Left colon (tissue), 2 donors: Measurements from ENCODE around the gene CORO2B. TPM values are rescaled to one million over a fixed set of nuclear protein-coding genes. Genes with fewer than 3 reads are reported as not detected.
A peak's percentile ranks its signal among the peaks of the same experiment; 100 is the strongest.

Experiments used
- ATAC-seq: fragments of 200-7000 bp; cut with Tn5 transposase; one replicate; pipeline ENCODE4 v1.9.1; 2020; ENCODE audit warnings: mild to moderate bottlenecking, moderate library complexity
- DNase-seq, 2 donors: peaks; one replicate each; pipeline ENCODE4 v3.0.0-alpha.2; 2020
- intact Hi-C, 2 donors: fragments of 100-400 bp; cut with DNase I in 1 of 2; cut with micrococcal nuclease in 1 of 2; formaldehyde crosslinking; loops; one replicate each; pipeline versions ENCODE4 v1.11.2 to v1.14.0; 2022; cut with DNase I, micrococcal nuclease
- total RNA-seq, 2 donors: library from RNA; stranded (reverse); fragmentation: NEBNext Ultra II Directional; extraction: Animal tissue kit (Norgen Biotek cat#: 25700); gene quantifications; one replicate each; pipeline ENCODE4 v1.2.1, GENCODE V29; 2021
- donor health status: DM: no; HTN: no; CAD: no.
- donor health status: DM: yes; HTN: yes; CAD: no.

CORO2B gene
- total RNA-seq, 2 donors from 2014 or later, result 0.67 to 1.6 TPM

DNA sequence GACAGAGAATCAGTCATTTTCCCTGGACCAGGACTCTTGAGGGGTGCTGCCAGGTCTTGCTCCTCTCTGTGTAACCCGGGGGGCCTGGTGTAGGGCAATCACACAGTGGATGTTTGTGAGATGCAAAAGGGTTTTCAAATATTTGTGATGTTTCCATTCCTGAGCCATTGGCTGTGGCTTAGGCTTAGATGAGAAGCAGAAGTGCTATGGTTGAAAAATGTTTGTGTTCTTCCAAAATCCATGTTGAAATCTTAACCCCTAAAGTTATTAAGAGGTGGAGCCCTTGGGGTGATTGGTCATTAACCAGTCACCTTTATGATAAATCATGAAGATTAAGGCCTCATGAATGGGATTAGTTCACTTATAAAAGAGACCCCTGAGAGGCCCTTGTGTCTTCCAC is 36.5 kb downstream of the CORO2B start:
- no peak for ATAC-seq
- intact Hi-C loops, result no loop called here
- no peak for DNase-seq

DNA sequence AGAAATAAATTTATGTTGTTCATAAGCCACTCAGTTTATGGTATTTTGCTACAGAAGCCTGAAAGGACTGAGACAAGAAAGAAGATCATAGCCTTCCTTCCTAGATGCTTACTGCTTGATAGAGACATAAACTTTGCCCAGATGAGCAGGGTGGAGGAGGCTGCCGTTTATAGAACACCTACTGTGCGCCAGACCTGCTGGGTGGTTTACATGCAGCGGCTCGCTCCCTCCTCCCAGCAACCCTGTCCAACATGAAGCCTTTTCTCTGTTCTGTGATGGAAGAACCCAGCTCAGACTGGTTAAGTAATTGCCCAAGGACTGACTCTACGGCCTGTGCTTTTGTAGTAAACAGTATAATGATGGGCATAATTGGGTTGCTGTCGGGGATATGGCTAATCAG is 37.0 kb downstream of the CORO2B start:
- no peak for ATAC-seq
- intact Hi-C loops, result no loop called here
- DNase-seq, result no peak

DNA sequence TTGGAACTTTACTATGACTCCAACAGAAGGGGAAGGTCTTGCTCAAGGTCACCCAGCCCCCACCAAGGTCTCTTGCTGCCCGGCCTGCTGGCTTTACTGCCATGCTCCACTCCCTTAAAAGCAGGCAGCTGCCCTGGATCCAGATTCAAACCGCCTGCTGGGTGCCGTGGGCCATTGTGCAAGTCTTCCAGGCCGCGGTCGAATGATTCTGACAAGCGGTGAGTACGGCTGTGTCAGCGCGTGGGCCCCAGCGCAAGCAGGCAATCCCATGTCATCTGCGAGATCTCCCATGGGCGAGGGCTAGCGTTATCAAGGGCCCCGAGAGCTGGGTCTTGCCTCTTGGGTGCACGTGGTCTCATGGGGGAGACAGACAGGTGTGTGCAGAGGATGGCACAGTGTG is 37.6 kb downstream of the CORO2B start:
- intact Hi-C loops, result no loop called here
- no peak for DNase-seq
- no peak for ATAC-seq

DNA sequence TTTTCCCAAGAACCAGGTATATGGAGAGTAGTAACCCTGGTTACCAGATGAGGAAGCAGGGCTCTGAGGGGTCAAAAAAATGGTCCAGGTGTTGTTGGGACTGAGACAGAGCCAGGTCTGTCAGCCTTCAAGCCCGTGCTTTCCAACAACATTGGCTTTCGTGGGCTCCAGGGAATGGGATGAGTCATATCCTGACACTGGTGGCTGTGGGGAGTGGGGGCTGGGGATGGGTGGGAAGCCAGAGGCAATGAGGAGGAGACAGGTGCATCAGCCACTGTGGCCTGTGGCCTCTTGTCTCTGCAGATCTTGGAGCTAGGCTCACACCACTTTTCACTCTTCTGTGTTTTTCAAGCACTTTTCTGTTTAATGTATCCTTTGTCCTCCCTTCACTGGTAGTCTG is 38.2 kb downstream of the CORO2B start:
- intact Hi-C loops, result no loop called here
- no peak for DNase-seq
- ATAC-seq, result no peak

DNA sequence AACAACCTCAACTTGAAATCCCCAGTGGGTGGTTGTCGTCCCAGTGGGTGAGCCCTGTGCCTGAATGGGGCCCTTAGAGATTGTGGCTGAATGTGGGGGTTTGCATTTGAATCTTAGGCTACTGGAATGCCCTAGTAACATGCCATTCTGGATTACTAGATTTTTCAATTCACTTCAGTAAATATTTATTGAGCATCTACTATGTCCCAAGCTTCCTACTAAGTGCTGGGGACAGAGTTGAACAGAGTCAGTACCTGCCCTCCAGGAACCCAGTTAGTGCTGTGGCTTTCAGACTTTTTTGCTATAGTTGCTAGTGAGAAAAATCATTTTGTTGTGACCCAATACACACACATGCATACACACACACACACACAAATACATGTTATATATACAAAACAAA is 39.0 kb downstream of the CORO2B start:
- intact Hi-C loops, result no loop called here

DNA sequence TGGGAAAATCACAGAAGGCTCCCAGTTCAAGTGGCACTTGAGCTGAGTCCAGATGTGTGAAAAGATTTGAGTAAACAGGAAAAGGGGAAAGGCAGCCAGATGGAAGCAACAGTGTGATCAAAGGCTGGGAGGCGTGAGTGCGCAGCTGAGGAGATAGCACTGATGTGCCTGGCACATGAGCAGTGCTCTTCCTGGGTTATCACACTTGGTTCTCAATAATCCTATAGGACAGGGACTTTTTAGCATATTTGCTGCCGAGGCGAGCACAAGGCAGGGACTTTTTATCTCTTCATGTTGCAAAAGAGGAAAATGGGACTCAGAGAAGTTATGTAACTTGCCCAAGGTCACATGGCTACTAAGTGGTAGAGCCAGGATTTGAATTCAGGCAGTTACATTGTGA is 39.6 kb downstream of the CORO2B start:
- DNase-seq, result no peak
- no peak for ATAC-seq
- intact Hi-C loops, result no loop called here

More for the DNA sequence above, 39.0 kb downstream of the CORO2B start:
- DNase-seq, result no peak
- ATAC-seq, result no peak

DNA sequence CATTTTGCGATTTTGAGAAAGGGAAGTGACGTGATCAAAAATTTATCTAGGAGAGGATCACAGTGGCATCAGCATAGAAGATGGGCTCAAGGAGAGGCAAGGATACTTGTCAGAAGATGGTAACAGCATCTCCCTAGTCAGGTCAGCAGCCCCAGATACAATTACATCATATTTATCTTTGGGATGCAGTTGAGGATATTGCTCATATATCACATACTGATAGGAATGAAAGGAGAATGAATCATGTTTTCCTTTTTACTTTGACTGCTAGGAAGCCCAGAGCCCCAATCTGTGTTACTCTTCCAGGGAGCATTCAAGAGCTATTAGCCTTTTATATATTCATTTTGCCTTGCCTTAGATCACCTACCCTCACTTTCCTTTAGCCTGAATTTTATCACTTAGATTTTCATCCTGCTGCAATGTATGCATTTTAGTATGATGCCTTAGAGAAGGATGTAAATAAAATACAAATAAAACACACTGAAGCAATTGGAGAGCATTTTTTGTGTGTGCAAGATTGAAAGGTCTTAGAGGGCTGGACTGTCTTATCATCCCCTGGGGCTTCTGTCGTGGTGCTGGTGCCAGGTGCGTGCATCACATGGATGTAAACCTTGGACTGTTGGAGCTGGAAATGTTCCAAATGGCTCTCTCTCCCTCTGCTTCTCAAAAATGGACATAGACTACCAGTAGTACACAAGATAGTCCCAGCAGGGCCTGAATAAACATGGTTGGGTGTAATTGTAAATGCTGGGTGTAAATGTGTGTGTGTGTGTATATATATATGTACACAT is 40.3 kb downstream of the CORO2B start:
- intact Hi-C loops, result no loop called here
- no peak for DNase-seq
- no peak for ATAC-seq

DNA sequence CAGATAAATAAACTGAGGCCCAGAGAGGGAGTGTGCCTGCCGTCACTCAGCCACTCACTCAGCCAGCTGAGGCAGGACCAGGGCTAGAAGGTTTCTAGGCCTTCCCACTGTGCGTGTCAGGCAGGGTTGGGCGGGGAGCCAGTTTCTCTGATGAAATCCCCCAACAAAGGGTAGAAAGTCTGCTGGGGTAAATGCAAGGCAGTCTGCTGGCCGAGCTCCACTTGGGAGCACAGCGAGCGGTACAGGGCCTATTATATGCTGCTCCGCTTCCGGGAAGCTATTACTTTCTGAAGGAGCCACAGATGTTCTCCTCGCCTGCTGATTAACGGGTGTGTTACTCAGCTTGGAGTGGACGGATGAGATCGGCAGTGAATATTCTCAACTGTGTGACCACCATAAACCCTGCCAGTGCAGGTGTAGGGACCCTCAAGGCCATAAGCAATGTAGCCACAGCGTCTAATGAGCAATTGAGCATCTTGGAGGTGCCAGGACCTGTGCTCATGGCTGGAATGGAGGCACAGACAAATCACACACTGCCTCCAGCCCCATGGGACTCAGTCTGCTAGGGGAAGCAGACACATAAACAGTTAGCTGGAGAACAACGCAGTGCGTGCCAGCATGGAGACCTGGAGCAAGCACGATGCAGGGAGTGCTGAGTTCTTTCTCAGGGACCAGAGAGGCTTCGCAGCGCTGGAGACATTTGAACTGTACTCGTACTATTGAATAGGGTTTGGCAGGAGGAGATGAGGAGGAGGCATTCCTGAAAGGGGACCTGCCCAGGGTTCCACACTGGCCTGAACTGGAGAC is 42.1 kb downstream of the CORO2B start:
- ATAC-seq (no peak), DNase-seq (peak; percentile 48 to 75)
- intact Hi-C loops, result no loop called here

DNA sequence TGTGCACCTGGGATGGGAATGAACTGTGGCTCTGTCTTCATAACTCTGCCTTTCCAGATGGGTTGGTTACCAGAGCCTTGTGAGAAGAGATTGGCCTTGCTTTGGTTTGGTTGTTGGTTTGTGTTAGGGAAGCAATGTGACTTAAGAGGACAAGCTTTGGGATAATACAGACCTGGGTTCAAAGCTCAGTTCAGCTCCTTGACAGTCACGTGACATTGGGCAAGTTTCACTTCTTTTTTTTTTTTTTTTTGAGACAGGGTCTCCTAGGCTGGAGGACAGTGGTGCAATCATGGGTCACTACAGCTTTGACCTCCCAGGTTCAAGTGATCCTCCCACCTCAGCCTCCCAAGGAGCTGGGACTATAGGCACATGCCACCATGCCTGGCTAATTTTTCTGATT is 42.7 kb downstream of the CORO2B start:
- ATAC-seq, result no peak
- intact Hi-C loops, result no loop called here
- no peak for DNase-seq

DNA sequence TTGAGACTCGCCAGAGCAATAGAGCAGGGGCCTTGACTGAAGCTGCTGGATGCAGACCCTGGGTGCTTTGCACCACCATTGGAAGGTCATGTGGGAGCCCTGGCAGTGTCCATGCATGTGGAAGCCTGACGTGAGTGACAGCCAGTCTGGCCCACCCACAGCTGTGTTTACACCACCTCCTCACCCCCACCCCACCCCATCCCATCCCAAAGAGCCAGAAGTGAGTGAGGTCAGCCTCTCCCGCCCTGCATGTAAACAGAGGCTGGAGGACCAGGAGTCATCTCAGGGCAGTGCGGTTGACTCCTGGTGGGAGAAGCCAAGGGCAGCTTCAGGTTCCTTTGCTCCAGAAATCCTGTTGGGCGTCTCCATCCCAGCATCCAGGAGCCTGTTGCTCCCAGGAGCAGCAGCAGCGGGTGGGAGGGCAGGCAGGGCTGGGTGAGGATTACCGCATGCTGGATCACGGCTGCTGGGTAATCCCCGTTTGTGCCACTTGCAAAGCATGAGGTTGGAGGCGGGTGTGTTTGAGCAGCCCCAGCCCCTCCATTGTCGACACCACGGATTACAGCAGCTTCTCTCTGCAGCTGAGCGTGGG is 44.6 kb downstream of the CORO2B start:
- no peak for DNase-seq
- ATAC-seq, result no peak
- intact Hi-C loops, result no loop called here

DNA sequence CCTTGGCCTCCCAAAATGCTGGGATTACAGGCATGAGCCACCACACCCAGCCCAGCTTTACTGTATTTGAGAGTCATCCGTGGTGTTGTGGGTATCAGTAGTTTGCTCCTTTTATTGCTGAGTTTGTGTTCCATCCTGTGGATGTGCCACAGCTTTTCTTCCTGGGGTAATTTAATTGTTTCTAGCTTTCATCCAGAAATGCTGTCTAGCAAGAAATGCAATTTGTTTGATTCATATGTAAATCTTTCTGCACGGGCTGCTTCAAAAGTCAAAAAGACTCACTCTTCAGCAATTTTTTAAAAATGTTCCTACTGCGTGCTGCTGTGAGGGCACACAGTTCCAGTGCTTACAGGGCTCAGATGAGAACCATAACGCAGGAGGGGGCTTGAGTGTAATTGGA is 47.1 kb downstream of the CORO2B start:
- DNase-seq, result no peak
- intact Hi-C loops, result no loop called here
- ATAC-seq, result no peak

DNA sequence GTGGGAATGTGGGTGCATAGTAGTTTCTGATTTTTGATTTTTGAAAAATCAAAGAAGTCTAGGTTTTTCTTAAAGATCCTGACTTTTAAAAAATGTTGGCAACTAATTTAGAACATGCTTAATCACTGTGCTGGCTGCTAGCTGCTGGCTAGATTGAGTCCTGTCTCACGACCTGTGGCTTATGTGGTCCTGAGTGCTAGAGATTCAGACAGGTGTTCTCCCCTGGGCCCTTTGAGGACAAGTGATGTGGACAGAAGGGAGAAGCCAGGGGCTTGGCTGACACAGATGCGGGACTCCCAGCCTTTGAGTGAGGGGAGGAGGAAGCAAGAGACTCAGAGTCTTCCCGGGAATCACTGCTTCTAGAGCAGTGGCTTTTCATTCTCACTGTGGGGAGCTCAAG is 47.5 kb downstream of the CORO2B start:
- intact Hi-C loops, result no loop called here

DNA sequence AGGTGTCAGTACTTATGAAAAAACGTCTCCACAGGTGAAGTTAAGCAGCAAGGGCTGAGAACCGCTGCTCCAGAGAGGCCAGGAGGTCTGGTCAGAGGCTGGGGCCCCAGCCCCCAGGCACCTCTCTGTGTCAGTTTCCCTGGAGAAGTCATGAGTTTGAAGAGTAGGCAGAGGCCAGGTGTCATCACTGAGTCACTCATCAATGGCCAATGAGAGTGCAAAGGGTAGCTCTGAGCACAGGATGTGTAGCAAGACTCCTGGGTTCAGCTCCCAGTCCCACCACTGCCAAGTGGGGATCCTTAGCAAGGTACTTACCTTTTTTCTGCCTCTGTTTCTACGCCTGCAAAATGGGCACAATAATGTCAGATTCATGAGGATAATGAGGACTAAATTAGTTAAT is 47.9 kb downstream of the CORO2B start:
- ATAC-seq, result no peak
- no peak for DNase-seq
- intact Hi-C loops, result no loop called here

More for the DNA sequence above, 47.5 kb downstream of the CORO2B start:
- no peak for DNase-seq
- no peak for ATAC-seq

DNA sequence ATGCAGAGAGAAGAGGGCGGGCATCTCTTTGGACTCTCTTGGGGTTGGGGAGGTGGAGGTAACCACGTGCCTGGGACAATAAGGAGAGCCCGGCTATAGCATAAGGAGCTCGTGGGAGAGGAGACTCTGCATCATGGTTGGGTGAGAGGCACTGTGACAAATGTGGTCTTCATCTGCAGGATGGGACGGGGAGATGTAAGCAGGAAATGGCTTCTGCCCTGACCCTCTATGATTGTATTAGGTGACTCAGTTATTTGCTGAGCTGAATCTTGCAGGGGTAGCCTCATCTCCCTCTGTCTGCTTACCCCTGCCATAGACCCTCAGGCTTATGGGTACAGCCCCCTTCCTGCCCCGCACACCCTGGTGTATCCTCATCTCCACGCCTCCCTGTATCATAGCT is 48.7 kb downstream of the CORO2B start:
- ATAC-seq, result no peak
- intact Hi-C loops, result no loop called here

DNA sequence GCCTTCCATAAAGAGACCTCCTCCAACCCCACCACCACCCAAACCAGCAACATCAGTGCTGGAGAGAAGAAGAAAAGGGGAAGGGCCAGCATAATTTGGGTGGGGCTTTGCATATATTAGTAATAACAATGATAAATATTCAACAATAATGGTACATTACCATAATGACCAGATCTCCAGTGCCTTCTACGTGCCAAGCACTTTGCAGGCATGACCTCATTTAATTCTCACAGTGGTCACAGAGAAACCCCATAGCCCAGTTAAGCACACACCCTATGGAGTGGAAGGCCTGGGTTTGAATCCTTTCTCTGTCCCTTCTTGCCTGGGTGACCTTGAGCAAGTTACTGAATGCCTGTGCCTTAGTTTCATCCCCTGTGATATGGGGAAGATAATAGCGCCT is 49.2 kb downstream of the CORO2B start:
- no peak for DNase-seq
- intact Hi-C loops, result no loop called here
- ATAC-seq, result no peak

More for the DNA sequence above, 48.7 kb downstream of the CORO2B start:
- DNase-seq, result no peak

DNA sequence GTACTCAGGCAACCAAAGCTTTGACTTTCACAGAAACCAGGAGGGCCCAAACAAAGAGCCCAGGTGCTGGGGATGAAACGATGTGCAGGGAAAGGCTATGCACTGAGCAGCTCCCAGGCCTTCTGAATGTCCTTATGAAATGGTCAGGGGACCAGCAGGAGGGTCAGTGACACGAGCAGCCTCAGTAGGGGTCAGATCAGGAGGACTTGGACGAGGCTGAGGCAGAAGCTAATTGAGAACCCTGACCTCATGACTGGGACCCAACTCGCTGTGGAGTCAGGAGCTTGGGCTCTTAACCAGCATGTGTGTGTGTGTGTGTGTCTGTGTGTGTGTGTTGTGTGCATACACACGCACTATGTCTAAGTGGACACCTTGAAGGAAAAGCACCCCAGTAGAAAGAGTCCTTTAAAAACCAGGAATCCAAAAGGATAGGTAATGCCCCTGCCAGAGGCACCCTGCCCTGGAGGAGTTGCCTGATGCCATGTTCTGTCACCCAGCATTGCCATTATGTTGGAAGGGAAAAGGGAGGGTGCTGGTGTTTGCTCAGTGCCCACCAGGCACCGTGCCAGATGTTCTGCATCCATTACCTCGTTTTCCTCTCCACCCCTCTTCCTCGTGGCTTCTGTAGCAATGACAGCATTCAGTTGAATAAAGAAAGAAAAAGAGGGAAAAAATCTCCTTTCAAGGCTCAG is 50.9 kb downstream of the CORO2B start:
- intact Hi-C loops, result no loop called here
- DNase-seq (no peak), ATAC-seq (no peak)

DNA sequence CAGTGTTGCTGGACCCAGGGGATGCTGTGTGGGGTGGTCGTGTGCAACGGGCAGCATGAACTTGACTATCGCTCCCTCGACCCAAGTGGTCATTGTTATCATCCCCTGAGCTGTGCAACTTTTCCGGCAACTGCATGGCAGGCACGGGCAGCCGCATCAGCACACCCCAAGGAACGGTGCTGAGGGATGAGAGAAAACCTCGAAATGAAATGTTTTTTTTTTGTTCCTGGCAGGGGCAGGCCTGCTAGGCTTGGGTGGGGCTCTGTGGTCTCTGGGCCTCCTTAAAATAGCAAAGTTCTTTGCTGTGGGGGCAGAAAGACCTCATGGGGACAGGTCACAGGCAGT is 51.4 kb downstream of the CORO2B start:
- DNase-seq (no peak), ATAC-seq (no peak)
- intact Hi-C loops, result no loop called here

DNA sequence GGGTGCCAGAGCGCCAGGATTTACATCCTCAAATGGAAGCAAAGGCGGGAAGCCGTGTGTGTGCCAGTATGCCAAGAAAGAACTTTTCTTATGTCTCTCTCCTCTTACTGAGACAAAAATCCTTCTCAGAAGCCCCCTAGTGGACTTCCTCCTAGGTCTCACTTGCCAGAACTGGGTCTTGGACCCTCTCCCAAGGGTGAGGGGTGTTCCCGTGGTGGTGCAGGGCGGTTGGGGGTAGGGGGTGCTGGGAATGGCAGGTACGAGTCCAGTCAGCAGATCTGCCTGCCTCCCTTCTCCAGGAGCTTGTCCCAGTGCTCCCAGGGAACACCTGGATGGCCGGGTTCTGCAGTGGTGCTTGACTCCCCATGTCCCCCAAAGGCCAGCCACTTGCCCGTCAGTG is 52.0 kb downstream of the CORO2B start:
- intact Hi-C loops, result no loop called here
- ATAC-seq (no peak), DNase-seq (no peak)

DNA sequence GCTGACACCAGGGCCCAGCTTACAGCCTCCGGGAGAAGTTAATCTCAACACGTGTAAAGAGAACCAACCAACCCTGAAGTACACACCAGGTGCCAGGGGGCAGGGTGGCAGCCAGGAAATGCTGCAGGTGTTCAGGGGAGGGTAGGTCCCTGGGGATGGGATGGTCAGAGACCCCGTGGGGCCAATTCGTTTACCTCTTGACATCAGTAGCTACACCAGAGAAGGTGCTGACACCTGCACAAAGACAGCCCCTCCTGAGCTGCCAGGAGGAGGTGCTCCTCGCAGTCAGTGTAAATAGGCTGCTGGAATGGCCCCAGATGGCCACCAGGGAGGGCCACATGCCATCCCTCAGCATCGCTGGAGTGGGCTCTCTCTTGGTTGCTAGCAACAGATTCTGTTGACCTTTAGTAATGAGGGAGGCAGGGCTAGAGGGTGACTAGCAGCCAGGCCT is 52.8 kb downstream of the CORO2B start:
- no peak for ATAC-seq
- DNase-seq, result no peak
- intact Hi-C loops, result no loop called here

DNA sequence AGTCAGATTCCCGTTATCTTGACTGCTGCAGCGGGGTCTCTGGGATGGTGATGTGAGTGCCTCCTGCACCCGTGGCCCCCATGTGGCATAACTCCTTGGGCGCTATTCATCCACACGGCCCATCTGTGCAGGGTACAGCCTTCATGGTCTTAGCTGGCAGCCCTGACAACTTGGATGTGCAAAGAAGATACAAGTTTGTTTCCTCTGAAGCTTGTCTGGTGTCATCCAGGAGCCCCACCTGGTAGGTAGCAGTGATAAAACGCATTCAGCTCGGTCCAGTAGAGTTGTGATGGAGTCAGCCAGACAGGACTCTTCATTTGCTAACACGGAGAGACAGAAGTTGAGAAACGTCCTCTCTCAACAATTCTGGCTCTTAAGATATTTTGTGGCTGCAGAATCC is 53.3 kb downstream of the CORO2B start:
- no peak for DNase-seq
- no peak for ATAC-seq
- intact Hi-C loops, result no loop called here
